Activated naive CD8-positive, alpha-beta T cell treated with anti-CD3 and anti-CD28 coated beads, Interleukin-2, amount 10 ng/mL, durations not matched to agents 7 days and 5 days (primary cell): ENCODE results near the gene LSAMP. TPM values are rescaled to one million over a fixed set of nuclear protein-coding genes. Genes with fewer than 3 reads are reported as not detected.

Experiments used
- ATAC-seq: fragments of 150-1000 bp; cut with Tn5 transposase; one replicate; pipeline ENCODE4 v1.10.0; 2021; ENCODE audit warnings: low read depth, moderate library complexity
- POLR2A ChIA-PET: fragments of 350-600 bp; sonication (Branson Sonifier 250); formaldehyde crosslinking; loops from one replicate; lab custom pipeline; 2021; ENCODE audit warnings: antibody characterized with exemption; lab: Charles Lee
- DNase-seq: peaks from one replicate; pipeline ENCODE4 v3.0.0; 2021
- H3K27ac Mint-ChIP-seq: one replicate; pipeline ENCODE4 v1.8.0; 2022; ENCODE audit warnings: mild to moderate bottlenecking, mixed read lengths
- H3K27me3 Mint-ChIP-seq: one replicate; pipeline ENCODE4 v1.8.0; 2022; ENCODE audit warnings: mild to moderate bottlenecking, moderate library complexity, mixed read lengths
- H3K36me3 Mint-ChIP-seq: one replicate; pipeline ENCODE4 v1.8.0; 2021; ENCODE audit warnings: mild to moderate bottlenecking, mixed read lengths
- H3K4me1 Mint-ChIP-seq: one replicate; pipeline ENCODE4 v1.8.0; 2021; ENCODE audit warnings: mixed read lengths
- H3K4me3 Mint-ChIP-seq: one replicate; pipeline ENCODE4 v1.8.0; 2022; ENCODE audit warnings: mild to moderate bottlenecking, moderate library complexity, mixed read lengths
- H3K9me3 Mint-ChIP-seq: one replicate; pipeline ENCODE4 v1.8.0; 2021; ENCODE audit warnings: mixed read lengths
- total RNA-seq, 2 experiments: library from RNA; stranded (reverse); gene quantifications; one replicate each; pipeline ENCODE4 v1.2.3, GENCODE V29; 2021

Gene LSAMP
- total RNA-seq, 2 experiments from 2014 or later: not detected

DNA sequence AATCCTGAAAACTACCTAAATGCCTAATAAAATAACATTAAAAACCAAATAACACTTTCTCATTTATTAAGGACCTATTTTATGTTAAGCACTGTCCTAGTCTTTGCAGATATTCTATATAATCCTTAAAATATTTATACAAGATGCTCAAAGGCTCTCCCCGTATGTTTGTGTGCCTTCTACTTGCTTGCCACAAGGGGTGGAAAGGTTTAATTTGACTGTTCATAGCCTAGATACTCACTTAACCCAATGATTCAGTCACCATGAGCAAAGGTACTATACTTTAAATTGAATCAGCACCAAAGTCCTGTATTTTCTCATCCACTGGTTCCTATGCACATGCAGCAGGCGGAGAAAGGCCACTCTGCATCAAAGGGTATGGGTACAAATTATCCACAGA is 32.0 kb downstream of the LSAMP start:
- Mint-ChIP-seq H3K9me3 (peaks cover 4% of the 10 kb centered on the region), H3K36me3 (no peaks in the 10 kb centered on the region), H3K27me3 (no peaks in the 10 kb centered on the region), H3K4me3 (no peak overlapping the region), H3K27ac (no peak overlapping the region), H3K4me1 (no peaks in the 10 kb centered on the region)
- POLR2A ChIA-PET: no interaction called here
- no peak for DNase-seq
- no peak for ATAC-seq

DNA sequence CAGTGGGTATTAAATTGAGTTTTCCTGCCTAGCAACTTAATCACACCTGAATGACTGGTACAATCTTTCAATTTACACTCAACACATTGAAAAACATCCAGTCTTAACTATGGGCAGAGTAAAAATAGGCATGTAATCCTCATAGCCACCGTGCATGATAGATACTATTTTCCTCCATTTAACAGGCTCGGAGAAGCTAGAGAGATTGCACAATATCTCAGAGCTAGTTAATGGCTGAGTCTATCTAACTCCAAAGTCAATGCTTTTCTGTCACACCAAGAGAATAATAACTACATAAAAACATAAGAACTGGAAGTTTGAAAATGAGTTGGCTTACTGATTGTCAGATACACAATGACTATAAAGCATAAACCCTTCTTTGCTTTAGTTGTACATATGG is 36.8 kb downstream of the LSAMP start:
- Mint-ChIP-seq H3K27me3 (no peaks in the 10 kb centered on the region), H3K9me3 (peaks cover 4% of the 10 kb centered on the region), H3K4me3 (no peak overlapping the region), H3K36me3 (no peaks in the 10 kb centered on the region), H3K27ac (no peak overlapping the region), H3K4me1 (no peaks in the 10 kb centered on the region)
- ATAC-seq: no peak
- POLR2A ChIA-PET: no interaction called here
- DNase-seq: no peak

GRCh38 chr3:116405231-116405630 is 40.1 kb downstream of the LSAMP start:
- DNase-seq (no peak), ATAC-seq (no peak)
- Mint-ChIP-seq H3K27me3 (no peaks in the 10 kb centered on the region), H3K4me1 (no peaks in the 10 kb centered on the region), H3K9me3 (peaks cover 3% of the 10 kb centered on the region), H3K36me3 (no peaks in the 10 kb centered on the region), H3K4me3 (no peak overlapping the region), H3K27ac (no peak overlapping the region)
- POLR2A ChIA-PET: no interaction called here

DNA sequence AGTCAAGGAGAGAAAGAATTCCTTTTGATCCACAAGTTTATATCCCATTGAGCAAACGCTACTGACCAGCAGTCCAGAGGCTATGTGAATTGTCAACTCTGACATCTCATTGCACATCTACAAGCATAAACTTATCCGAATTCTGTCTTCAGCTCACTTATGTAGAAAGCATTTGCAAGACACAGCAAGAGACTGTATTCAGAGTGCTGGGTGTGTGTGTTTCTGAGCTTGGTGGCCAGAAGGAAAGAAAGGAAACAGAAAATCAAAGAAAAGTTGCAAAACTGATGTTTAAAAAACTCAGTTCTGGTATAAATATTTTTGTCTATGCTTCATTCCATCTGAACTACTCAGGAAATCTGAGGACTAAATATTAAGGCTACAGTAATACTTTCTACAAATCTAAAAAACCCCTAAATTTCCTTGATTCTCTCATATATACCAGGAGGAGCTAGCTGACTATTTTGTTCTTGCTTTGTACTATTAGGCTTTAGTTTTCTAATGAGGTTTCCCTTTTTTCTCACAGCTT is 45.5 kb downstream of the LSAMP start:
- H3K27me3 Mint-ChIP-seq: no peaks in the 10 kb centered on the region
- no peaks in the 10 kb centered on the region for H3K36me3 Mint-ChIP-seq
- ATAC-seq (no peak), DNase-seq (no peak)
- no peak overlapping the region for H3K4me3 Mint-ChIP-seq
- no peaks in the 10 kb centered on the region for H3K4me1 Mint-ChIP-seq
- H3K9me3 Mint-ChIP-seq: no peaks in the 10 kb centered on the region
- POLR2A ChIA-PET: no interaction called here
- no peak overlapping the region for H3K27ac Mint-ChIP-seq

- Mint-ChIP-seq H3K4me1 (no peaks in the 10 kb centered on the region), H3K4me3 (no peak overlapping the region), H3K9me3 (peaks cover 2% of the 10 kb centered on the region), H3K36me3 (no peaks in the 10 kb centered on the region), H3K27me3 (no peaks in the 10 kb centered on the region), H3K27ac (no peak overlapping the region)
- POLR2A ChIA-PET: no interaction called here
- ATAC-seq: no peak
- no peak for DNase-seq
Observed at GRCh38 chr3:116394365-116394764, 50.9 kb downstream of the LSAMP start.

GRCh38 chr3:116393199-116393598 is 52.1 kb downstream of the LSAMP start:
- DNase-seq (no peak), ATAC-seq (no peak)
- H3K9me3 Mint-ChIP-seq: peaks cover 3% of the 10 kb centered on the region
- H3K27me3 Mint-ChIP-seq: no peaks in the 10 kb centered on the region
- no peak overlapping the region for H3K27ac Mint-ChIP-seq
- no peaks in the 10 kb centered on the region for H3K36me3 Mint-ChIP-seq
- POLR2A ChIA-PET: no interaction called here
- H3K4me1 Mint-ChIP-seq: no peaks in the 10 kb centered on the region
- no peak overlapping the region for H3K4me3 Mint-ChIP-seq

- Mint-ChIP-seq H3K4me3 (no peak overlapping the region), H3K27me3 (no peaks in the 10 kb centered on the region), H3K4me1 (no peaks in the 10 kb centered on the region), H3K36me3 (no peaks in the 10 kb centered on the region), H3K9me3 (peaks cover 3% of the 10 kb centered on the region), H3K27ac (no peak overlapping the region)
- DNase-seq: no peak
- no peak for ATAC-seq
- POLR2A ChIA-PET: no interaction called here
Observed at GRCh38 chr3:116392291-116392690, 53.0 kb downstream of the LSAMP start.

DNA sequence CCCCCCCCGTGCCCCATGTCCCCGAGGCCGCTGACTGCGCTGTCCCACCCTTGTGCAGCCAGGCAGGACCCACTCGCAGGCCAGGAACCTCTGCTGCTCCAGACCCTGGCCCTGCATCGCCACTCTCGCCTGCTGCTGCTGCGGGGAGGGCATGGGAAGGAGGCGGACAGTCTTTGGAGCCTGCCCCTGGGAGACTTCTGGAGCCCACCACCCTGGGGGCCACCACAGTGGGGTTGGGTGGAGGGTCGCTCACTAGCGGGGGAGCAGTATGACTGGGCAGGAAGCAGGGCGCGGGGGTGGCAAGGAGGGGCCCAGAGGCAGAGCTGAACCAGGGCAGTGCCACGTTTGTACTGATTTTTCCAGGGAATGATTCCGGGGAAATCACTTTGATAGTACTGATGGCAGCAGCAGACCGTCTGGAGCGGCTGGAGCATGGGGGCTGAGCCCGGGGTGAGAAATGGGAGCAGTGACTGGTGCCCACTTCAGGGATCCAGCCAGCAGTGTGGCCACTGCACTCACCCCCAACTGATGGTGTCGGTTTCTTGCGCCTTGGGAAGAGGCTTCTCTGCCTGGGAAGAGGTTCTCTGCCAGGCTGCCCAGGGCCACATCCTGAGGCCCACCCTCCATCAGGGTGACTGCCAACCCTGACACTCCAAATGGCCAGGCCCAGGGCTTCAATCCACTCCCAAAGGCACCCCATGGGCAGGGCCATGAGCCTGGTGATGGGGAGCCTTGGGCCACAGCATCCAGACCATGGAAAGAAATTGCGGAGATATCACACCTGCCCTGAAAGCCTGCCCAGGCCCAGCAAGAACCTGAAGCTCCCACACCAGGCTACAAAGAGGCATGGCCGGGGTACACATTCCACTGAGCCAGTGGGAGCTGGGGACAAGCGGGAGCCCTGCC is 53.7 kb downstream of the LSAMP start:
- H3K4me1 Mint-ChIP-seq: no peaks in the 10 kb centered on the region
- no peaks in the 10 kb centered on the region for H3K27me3 Mint-ChIP-seq
- no peaks in the 10 kb centered on the region for H3K36me3 Mint-ChIP-seq
- POLR2A ChIA-PET: no interaction called here
- no peak for ATAC-seq
- H3K4me3 Mint-ChIP-seq: no peak overlapping the region
- DNase-seq: no peak
- no peak overlapping the region for H3K27ac Mint-ChIP-seq
- peaks cover 3% of the 10 kb centered on the region for H3K9me3 Mint-ChIP-seq

DNA sequence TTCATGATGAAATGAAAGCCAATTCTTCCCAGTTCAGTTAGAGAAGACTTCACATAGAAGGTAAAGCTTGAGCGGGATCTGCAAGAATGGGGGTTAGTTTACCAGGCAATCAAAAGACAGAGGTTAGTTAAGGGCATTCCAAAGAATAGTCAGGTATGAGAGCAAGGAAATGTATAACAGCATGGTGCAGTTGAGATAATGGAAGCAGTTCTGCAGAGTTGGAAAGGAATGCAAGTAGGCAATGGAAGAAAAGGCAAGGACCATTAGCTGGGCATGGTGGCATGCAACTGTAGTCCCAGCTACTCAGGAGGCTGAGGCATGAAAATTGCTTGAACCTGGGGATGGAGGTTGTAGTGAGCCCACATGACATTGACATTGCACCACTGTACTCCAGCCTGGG is 55.0 kb downstream of the LSAMP start:
- POLR2A ChIA-PET: no interaction called here
- H3K36me3 Mint-ChIP-seq: no peaks in the 10 kb centered on the region
- no peak for DNase-seq
- H3K4me1 Mint-ChIP-seq: no peaks in the 10 kb centered on the region
- ATAC-seq: no peak
- peaks cover 3% of the 10 kb centered on the region for H3K9me3 Mint-ChIP-seq
- no peak overlapping the region for H3K27ac Mint-ChIP-seq
- H3K27me3 Mint-ChIP-seq: no peaks in the 10 kb centered on the region
- no peak overlapping the region for H3K4me3 Mint-ChIP-seq

GRCh38 chr3:116388867-116389385 is 56.4 kb downstream of the LSAMP start:
- Mint-ChIP-seq H3K9me3 (peaks cover 3% of the 10 kb centered on the region), H3K4me3 (no peak overlapping the region), H3K4me1 (no peaks in the 10 kb centered on the region), H3K27ac (no peak overlapping the region), H3K36me3 (no peaks in the 10 kb centered on the region), H3K27me3 (no peaks in the 10 kb centered on the region)
- DNase-seq: no peak
- no peak for ATAC-seq
- POLR2A ChIA-PET: no interaction called here

DNA sequence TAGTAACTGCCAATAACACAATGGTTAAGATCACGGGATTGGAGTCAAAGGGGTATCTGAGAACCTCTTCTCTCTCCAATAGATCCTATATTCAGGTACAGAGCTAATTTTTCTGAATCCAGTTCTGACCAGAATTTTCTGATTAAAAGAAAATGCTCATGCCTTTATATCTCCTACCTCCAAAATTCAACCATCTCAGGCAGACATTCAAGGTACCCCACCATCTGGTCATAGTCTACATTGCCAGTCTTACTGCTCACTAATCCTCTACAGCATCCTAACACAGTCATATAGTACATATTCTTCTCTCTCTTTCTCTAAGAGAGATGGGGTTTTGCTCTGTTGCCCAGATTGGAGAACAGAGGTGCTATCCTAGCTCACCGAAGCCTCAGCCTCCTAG is 59.1 kb downstream of the LSAMP start:
- H3K9me3 Mint-ChIP-seq: peaks cover 3% of the 10 kb centered on the region

DNA sequence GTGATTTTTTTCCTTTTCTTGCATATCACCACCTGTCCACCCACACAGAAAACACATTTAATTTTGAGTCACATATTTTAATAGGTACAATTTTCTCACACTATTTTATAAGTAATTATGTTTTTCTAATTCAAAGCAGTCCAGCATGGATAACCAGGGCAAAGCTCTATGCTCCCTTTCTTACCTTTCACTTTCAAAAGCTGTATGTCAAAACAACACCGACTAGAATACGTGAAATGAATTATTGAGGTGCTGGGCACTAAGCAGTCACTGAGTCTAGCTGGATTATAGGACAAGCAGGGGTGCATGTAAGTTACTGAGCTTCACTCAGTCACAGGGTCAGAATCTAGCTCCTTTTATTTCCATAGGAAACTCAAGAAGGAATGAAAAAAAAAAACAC is 60.6 kb downstream of the LSAMP start:
- DNase-seq: no peak
- peaks cover 3% of the 10 kb centered on the region for H3K9me3 Mint-ChIP-seq
- H3K36me3 Mint-ChIP-seq: no peaks in the 10 kb centered on the region
- POLR2A ChIA-PET: no interaction called here
- H3K27ac Mint-ChIP-seq: no peak overlapping the region
- H3K4me1 Mint-ChIP-seq: no peaks in the 10 kb centered on the region
- no peak for ATAC-seq
- no peaks in the 10 kb centered on the region for H3K27me3 Mint-ChIP-seq
- H3K4me3 Mint-ChIP-seq: no peak overlapping the region

More for the DNA sequence above, 59.1 kb downstream of the LSAMP start:
- H3K36me3 Mint-ChIP-seq: no peaks in the 10 kb centered on the region
- no peak overlapping the region for H3K4me3 Mint-ChIP-seq
- no peak overlapping the region for H3K27ac Mint-ChIP-seq
- no peaks in the 10 kb centered on the region for H3K4me1 Mint-ChIP-seq
- DNase-seq (no peak), ATAC-seq (no peak)
- no peaks in the 10 kb centered on the region for H3K27me3 Mint-ChIP-seq
- POLR2A ChIA-PET: no interaction called here

DNA sequence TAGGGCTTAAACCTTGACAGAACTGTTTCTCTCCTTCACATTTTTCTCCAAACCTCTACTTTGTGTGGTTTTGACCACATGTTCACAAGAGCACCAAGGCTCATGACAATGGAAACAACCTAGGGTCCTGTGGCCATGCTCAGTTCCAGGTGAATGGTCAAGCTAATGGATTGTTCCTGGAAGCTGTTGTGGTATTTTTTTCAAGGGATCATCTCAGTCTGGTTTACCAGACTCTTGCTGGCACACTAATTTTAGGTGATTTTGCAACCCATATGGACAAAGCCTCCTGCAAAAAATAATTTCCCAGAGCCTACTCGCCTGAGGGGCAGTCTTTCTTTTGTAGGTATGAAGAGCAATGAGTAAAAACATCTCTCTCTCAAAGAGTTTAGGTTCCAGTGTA is 67.2 kb downstream of the LSAMP start:
- Mint-ChIP-seq H3K4me1 (no peaks in the 10 kb centered on the region), H3K9me3 (peaks cover 2% of the 10 kb centered on the region), H3K36me3 (no peaks in the 10 kb centered on the region), H3K27ac (no peak overlapping the region), H3K4me3 (no peak overlapping the region), H3K27me3 (no peaks in the 10 kb centered on the region)
- POLR2A ChIA-PET: no interaction called here
- ATAC-seq (no peak), DNase-seq (no peak)

DNA sequence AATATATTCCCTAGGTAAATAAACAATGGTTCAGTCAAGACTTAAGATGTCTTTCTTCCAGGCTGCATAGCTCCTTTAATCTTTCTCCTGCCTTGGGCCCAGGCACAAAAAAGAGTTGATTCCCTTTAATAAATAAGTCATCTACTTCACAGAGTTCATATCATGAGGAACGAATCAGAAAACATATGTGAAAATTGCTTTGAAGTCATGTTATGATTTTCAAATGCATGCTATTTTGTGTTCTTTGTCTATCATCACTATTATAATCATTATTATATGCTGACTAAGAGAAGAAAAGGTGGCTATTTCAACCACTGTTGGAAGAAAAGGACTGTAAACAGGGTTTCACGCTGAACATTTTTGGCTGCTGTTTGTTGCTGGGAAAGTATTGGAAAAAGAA is 70.4 kb downstream of the LSAMP start:
- ATAC-seq: no peak
- no peak for DNase-seq
- Mint-ChIP-seq H3K4me1 (no peaks in the 10 kb centered on the region), H3K27ac (no peak overlapping the region), H3K27me3 (no peaks in the 10 kb centered on the region), H3K9me3 (peaks cover 1% of the 10 kb centered on the region), H3K36me3 (no peaks in the 10 kb centered on the region), H3K4me3 (no peak overlapping the region)
- POLR2A ChIA-PET: no interaction called here
